Measurements from ENCODE around the gene HAL. TPM values are rescaled to one million over a fixed set of nuclear protein-coding genes. Genes with fewer than 3 reads are reported as not detected.
A peak's percentile ranks its signal among the peaks of the same experiment; 100 is the strongest.
"Not testable (repeated sequence)": the region's sequence is repeated elsewhere in the genome, so short reads cannot be mapped to it uniquely, and the experiment has no call there.

Gene HAL
- total RNA-seq, 1 donor from 2014 or later: 1.8 TPM

DNA sequence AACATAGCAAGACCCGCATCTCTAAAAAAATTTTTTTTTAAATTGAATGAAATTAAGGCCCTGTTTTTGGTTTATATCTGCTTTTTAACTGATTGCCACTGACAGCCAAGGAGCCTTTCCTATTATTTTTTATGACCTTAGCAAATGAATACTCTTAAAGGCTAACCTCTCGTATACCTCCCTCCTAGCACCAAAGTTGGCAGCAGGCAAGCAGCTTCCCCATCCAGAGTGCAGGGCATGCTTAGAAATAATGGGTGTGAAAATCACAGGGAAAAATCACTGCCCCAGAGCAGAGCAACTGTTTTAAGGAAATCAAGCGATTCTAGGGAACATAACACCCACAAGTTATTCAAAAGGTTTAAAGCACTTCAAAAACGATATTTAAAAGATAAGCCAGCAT lies 20.7 kb downstream of the HAL start:
- no peak for DNase-seq (ENCODE audit: low spot score)

DNA sequence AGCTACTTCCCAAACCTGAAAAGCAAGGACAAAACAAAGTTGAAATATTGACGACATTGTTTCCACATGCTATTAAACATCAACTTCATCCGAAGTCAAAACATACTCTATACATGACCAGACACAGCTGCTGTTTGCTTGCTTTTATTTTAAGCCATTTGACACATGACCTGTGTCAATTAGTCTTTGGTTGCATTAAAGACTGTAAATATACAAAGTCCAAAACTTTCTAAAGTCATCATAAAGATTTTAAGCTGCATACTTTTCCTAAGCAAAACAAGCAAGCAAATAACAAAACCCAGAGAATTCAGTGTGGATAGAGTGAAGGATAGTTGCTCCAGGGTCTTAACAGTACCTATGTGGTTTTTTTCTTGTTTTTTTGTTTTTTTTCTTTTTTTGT lies 21.8 kb downstream of the HAL start:
- DNase-seq (ENCODE audit: low spot score): no peak

DNA sequence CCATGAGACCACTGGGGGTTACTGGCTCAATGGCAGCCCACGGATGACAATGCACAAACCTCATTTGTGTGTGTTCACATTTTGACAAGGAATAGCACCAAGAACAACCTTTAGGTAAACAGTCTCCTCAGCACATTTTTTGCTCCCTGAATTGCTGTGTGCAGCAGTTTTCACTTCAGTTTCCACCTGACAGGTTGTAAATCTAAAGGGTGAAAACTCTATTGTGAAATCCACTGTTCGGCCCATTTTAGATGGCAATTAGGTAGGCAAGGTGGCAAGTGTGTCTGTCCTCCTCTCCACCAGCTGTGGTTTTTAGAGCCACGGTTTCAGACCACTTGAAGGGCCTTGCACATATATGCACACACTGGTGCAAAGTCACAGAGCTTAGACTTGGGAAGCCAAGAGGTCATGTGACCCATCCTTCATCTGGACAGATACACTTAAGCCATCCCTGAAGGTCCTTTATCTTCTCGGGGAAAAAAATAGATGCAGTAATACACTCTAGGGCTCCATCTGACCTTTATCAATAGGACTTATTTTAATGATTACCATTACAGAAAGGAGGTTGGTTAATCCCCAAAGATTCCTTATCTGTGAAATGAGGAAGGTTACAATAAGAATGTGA lies 23.2 kb downstream of the HAL start:
- no peak for DNase-seq (ENCODE audit: low spot score)

DNA sequence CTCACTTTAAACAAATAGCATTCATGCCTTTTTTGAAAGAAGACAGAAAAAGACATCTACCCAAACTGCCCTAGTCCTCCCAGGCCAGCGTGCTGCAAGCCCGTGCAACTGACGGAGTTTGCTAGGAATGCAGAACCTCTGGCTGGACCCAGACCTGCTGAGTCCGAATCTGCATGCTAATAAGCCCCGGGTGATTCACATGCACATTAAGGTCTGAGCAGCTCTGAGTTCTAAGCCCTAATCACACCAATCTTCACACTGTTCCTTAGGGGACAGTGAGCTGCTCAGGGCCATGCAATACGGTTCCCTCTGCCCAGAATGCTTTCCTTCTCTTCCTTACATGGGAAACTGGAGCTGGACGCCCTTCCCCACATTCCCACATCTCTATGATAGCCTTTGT lies 25.2 kb downstream of the HAL start:
- DNase-seq (ENCODE audit: low spot score): no peak

GRCh38 chr12:95969116-95969515 lies 27.0 kb downstream of the HAL start:
- DNase-seq (ENCODE audit: low spot score): not testable (repeated sequence)

DNA sequence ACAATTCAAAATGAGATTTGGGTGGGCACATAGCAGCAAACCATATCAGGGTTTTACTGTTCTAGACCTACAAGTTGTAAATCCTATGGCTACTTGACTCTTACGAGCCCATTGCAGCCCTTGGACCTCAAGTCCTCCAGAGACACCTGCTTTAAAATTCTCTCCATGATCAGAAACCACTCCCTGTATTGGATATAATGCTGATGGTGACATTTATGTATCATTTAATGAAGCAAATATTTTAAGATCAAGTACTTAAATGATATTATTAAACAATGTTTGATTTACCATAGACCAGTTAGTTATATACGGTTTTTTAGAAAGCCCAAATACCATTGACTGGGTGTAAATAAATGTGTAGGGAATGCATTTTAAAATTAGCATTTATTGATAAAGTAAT lies 28.8 kb downstream of the HAL start:
- DNase-seq (ENCODE audit: low spot score): no peak

GRCh38 chr12:95966287-95966870 lies 29.8 kb downstream of the HAL start:
- DNase-seq (ENCODE audit: low spot score): no peak

DNA sequence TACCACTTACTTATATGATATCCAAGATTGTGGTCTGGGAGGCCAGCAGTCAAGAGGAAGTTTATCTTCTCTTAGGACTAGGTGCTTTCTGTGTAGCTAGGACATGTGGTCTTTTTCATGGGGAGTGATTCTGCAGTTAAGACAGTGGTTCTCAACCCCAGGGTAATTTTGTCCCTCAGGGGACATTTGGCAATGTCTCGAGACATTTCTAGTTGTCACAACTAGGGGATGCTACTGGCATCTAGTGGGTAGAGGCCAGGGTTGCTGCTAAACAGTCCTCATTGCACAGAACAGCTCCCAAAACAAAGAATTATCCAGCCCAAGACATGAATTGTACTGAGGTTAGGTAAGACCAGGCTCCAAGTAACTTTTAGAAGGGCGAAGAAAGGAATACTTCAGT lies 33.0 kb downstream of the HAL start:
- DNase-seq (ENCODE audit: low spot score): no peak

DNA sequence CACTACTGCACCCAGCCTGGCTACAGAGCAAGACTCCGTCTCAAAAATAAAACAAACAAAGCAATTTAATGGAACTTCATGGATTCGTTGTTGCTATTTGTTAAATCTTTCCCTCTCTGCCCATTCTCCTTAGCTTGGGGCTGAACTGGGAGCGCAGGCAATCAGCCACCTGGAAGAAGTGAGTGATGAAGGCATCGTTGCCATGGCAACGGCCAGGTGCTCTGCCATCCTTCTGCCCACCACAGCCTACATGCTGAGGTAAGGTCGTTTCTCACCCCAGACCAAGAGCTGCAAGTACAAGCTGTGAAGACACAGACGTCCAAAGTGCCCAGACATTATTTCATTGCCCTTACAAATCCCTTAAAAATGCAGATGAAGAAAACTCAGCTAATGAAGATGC lies 33.9 kb downstream of the HAL start:
- no peak for DNase-seq (ENCODE audit: low spot score)

GRCh38 chr12:95960241-95960640 lies 35.9 kb downstream of the HAL start:
- no peak for DNase-seq (ENCODE audit: low spot score)

DNA sequence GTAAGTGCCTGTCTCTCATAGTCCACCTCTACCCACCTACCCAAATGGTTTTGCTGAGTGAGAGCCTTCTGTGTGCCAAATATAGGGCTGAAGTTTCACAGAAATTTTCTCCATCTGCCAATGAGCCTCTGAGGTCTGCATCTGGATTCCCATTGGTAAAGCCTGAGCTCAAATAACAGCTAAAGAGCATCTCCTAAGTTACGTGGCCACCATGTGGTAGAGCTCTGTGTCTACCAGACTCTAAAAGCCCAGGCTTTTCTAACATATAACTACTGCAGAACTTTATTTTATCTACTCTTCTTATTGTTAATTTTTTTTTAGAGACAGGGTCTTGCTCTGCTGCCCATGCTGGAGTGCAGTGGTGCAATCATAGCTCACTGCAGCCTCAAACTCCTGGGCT lies 37.0 kb downstream of the HAL start:
- DNase-seq (ENCODE audit: low spot score): no peak

GRCh38 chr12:95956557-95957145 lies 39.5 kb downstream of the HAL start:
- no peak for DNase-seq (ENCODE audit: low spot score)

DNA sequence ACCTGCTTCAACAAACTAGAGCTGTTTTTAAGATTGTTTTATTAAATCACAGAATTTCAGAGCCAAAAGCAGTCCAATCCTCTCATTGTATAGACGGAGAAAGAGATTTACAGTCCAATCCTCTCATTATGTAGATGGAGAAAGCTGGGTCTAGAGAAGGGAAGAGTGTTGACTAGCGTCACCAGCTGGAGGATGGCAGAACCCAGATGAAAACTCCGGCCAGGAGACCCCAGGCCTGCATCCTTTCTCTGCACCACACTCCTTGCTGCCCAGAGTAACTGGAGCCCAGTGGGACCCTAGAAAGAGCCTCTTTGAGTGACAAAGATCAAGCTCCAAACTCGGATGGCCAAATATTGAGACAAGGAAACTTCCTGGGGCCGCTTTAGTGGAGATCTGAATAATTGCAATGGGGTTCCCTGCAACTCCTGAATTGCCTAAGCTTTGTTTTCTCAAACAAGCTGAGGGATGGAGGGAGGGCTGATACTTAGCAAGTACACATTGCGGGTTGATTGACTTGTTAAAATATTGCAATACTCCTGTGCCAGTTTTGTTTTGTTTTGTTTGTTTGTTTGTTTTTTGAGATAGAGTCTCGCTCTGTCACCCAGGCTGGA lies 40.5 kb downstream of the HAL start:
- no peak for DNase-seq (ENCODE audit: low spot score)

- DNase-seq (ENCODE audit: low spot score): no peak
Measured at GRCh38 chr12:95953000-95953399, 43.1 kb downstream of the HAL start.

DNA sequence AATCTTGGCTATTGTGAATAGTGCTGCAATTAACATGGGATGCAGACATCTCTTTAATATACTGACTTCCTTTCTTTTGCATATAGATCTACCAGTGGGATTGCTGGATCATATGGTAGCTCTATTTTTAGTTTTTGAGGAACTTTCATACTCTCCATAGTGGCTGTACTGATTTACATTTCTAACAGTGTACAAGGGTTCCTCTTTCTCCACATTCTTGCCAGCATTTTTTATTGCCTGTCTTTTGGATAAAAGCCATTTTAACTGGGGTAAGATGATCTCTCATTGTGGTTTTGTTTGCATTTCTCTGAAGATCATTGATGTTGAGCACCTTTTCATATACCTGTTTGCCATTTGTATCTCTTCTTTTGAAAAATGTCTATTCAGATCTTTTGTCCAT lies 44.6 kb downstream of the HAL start:
- no peak for DNase-seq (ENCODE audit: low spot score)

- DNase-seq (ENCODE audit: low spot score): no peak
Measured at GRCh38 chr12:95949477-95950206, 46.5 kb downstream of the HAL start.

DNA sequence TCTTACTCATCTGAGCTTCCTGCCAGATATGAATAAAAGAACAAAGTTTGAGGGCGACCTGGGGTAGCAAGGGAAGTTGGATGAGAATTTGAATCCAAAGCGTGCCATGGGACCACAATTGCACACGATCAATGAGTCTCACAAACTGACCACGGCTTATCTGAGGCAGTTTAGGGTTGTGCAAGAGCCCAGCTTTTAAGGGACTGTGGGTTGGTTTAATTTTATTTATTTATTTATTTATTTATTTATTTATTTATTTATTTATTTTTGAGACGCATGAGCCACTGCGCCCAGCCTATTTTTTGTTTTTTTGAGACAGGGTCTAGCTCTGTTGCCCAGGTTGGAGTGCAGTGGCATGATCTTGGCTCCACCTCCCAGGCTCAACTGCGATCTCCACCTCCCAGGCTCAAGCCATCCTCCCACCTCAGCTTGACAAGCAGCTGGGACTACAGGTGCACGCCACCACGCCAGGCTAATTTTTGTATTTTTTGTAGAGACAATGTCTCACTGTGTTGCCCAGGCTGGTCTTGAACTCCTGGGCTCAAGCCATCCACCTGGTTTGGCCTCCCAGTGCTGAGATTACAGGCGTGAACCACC lies 51.9 kb downstream of the HAL start:
- DNase-seq (ENCODE audit: low spot score): no peak

DNA sequence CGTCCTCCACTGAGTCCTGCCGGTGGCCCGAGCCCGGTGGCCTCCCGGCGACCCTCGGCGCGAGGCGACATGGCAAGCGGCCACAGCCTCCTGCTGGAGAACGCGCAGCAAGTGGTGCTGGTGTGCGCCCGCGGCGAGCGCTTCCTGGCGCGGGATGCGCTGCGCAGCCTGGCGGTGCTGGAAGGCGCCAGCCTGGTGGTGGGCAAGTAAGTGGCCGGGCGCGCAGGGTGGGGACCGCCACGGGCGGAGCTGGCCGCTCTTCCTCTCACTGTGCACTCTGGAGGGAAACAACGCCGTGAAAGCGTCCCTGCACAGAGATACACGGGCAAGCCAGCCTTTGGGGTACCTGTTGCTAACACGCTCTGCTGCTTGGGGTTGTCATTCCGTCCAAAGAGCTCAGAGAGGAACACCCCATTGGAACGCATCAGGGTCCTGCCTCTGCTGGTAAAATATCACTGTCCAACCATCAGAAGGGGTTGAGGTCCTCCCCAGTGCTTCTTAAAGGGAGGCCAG lies 52.8 kb downstream of the HAL start, which contains the start of gene AMDHD1:
TSS of gene AMDHD1 (plus strand) at position 2 of the 513 bp plus-strand sequence. CDS start at position 70, 68 bp downstream.
- DNase-seq (ENCODE audit: low spot score): peak; percentile 47

DNA sequence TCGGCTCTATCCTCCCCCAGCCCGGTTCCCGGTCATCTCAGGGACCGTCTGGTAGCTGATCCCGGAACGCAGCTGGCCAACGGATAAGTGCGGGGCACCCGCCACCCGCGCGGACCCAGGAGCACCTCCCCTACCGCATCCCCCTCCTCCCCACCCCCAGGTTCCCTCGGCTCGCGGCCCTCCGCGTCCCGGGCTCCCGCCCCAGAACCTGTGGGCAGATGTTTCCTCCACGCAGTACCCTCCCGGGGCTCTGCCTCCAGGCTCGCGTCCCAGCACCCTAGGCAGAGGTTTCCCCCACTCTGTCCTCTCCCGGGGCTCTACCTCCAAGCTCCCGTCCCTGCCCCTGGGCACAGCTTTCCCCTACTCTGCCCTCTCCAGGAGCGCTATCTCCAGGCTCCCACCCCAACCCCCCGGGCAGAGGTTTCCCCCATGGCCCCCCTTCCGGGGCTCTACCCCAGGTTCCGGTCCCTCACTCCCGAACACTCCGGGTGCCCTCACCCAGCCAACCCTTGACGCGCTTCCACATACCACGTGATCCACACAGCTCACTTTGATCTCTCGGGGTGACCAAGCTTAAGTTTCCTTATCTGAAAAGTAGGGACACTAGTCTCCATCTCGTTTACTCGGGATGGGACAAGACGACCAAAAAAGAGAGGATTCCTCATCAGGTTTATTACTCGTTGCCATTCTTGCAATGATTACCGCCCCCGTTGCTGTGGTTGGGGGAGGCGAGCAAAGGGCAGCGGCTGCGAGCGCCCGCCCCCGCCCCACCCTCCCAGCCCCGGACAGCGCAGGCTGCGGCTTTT lies 53.4 kb downstream of the HAL start, which contains the start of gene CCDC38:
TSS of gene CCDC38 (minus strand) at position 91 of the 806 bp plus-strand sequence. CDS start 6,105 bp downstream, outside the sequence.
- peak; percentile 85 for DNase-seq (ENCODE audit: low spot score)

GRCh38 chr12:95942101-95942523 lies 54.0 kb downstream of the HAL start:
- DNase-seq (ENCODE audit: low spot score): no peak

DNA sequence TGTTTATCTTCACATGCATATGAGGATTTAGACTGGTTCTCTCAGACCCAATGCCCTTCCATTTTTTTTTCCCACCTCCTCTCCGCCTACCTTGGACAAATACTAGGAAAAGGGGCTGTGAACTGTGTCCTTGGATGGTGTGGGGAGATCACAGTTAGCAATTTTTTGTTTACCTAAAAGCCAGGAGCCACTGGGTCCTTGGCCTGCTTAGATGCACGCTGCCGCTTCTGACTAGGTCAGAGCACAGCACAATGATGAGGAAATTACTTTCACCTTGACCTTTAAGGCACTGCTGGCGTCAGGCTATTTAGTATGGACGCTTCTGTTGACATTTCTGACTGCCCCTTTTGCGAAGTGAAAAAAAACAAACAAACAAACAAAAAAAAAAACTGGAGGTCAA lies 55.6 kb downstream of the HAL start:
- no peak for DNase-seq (ENCODE audit: low spot score)

All from ureter (tissue), 1 donor.